Fibroblast of lung (primary cell): ENCODE data around the gene STX4.

Experiments used
- CTCF ChIP-seq, 2 donors: IDR thresholded peaks in 1 of 2; conservative IDR thresholded peaks in 1 of 2; 1 replicate in 1 of 2; 2 replicates in 1 of 2; pipeline ENCODE4 v1.5.1; 2011 to 2012; ENCODE audit warnings: low read length in 2 of 2, control low read depth in 1 of 2, inconsistent platforms in 1 of 2, low read depth in 1 of 2, mild to moderate bottlenecking in 1 of 2
- EZH2 ChIP-seq: IDR thresholded peaks from 2 replicates; pipeline ENCODE4 v1.5.1; 2012; ENCODE audit warnings: low read length, control low read depth, mild to moderate bottlenecking; ENCODE audit errors: missing control alignments

GRCh38 chr16:31073142-31073969, 40.0 kb downstream of the STX4 start:
- TF ChIP-seq EZH2 (no peak), CTCF (conservative IDR thresholded peaks at IDR 0.05 in 1 of 2, IDR thresholded peaks at IDR 0.05 in 1 of 2; ENCODE audit: low read depth in 1 of 2, low read length in 2 of 2) (no peak)
